Activated CD4-positive, alpha-beta T cell treated with anti-CD3 and anti-CD28 coated beads, Interleukin-2, Interleukin-4, amounts not matched to agents 100 ng/mL and 50 ng/mL, durations not matched to agents 16 hours and 8 hours (primary cell): ENCODE results near the gene PGAM2.

Experiments
- DNase-seq: peaks from one replicate; pipeline ENCODE4 v3.0.0-alpha.2; 2020; ENCODE audit warnings: low spot score

Gene PGAM2

GRCh38 chr7:44064791-44065430 lies 456 bp downstream of the PGAM2 start:
- DNase-seq = no peak

GRCh38 chr7:44063894-44064651 lies 1.3 kb downstream of the PGAM2 start:
- DNase-seq = no peak

GRCh38 chr7:44063547-44063893 lies 1.8 kb downstream of the PGAM2 start:
- DNase-seq = no peak

GRCh38 chr7:44062903-44063295 lies 2.5 kb downstream of the PGAM2 start:
- DNase-seq = no peak

- DNase-seq = no peak
Measured at GRCh38 chr7:44062180-44062902, 3.0 kb downstream of the PGAM2 start.

GRCh38 chr7:44061645-44062179 lies 3.7 kb downstream of the PGAM2 start:
- DNase-seq = no peak

- DNase-seq = no peak
Measured at GRCh38 chr7:44060948-44061644, 4.3 kb downstream of the PGAM2 start.

GRCh38 chr7:44060091-44060947 lies 5.0 kb downstream of the PGAM2 start:
- DNase-seq = no peak

GRCh38 chr7:44059219-44060090 lies 5.9 kb downstream of the PGAM2 start:
- DNase-seq = no peak

- DNase-seq = no peak
Measured at GRCh38 chr7:44058759-44059218, 6.6 kb downstream of the PGAM2 start.

GRCh38 chr7:44057849-44058758 lies 7.3 kb downstream of the PGAM2 start:
- DNase-seq = no peak

GRCh38 chr7:44057181-44057848 lies 8.1 kb downstream of the PGAM2 start:
- DNase-seq = no peak

GRCh38 chr7:44056681-44057080 lies 8.7 kb downstream of the PGAM2 start:
- DNase-seq = no peak

- DNase-seq = no peak
Measured at GRCh38 chr7:44052771-44053365, 12.5 kb downstream of the PGAM2 start.

- no peak for DNase-seq
Measured at GRCh38 chr7:44051611-44052220, 13.7 kb downstream of the PGAM2 start.

GRCh38 chr7:44050915-44051560 lies 14.3 kb downstream of the PGAM2 start:
- no peak for DNase-seq
